K562 (cell line): ENCODE results near the gene MALAT1. TPM values are rescaled to one million over a fixed set of nuclear protein-coding genes. Genes with fewer than 3 reads are reported as not detected.
A peak's percentile ranks its signal among the peaks of the same experiment; 100 is the strongest.

ENCODE experiments used
- CTBP1 ChIP-seq: fragments of 450-650 bp; IDR thresholded peaks from 2 replicates; pipeline ENCODE4 v1.6.1; 2016; ENCODE audit warnings: borderline replicate concordance
- CTCF ChIP-seq, 3 experiments: IDR thresholded peaks in 2 of 3; conservative IDR thresholded peaks in 1 of 3; 2 replicates each; pipeline ENCODE4 v1.5.1; 2011 to 2012; ENCODE audit warnings: low read length in 3 of 3, mild to moderate bottlenecking in 3 of 3, control low read depth in 2 of 3, improper control_type of control experiment in 1 of 3, inconsistent platforms in 1 of 3, low read depth in 1 of 3, mixed read lengths in 1 of 3, moderate library complexity in 1 of 3; ENCODE audit not compliant: insufficient read depth in 2 of 3
- DNMT1 ChIP-seq: fragments of 450-650 bp; IDR thresholded peaks from 2 replicates; pipeline ENCODE4 v1.6.1; 2016; ENCODE audit warnings: antibody characterized with exemption, mild to moderate bottlenecking
- ESRRA ChIP-seq: fragments of 450-650 bp; IDR thresholded peaks from 2 replicates; pipeline ENCODE4 v1.6.1; 2014; ENCODE audit warnings: low read depth, mild to moderate bottlenecking, moderate library complexity, borderline replicate concordance
- HNRNPLL ChIP-seq: fragments of 200-400 bp; formaldehyde crosslinking; IDR thresholded peaks from 2 replicates; pipeline ENCODE4 v1.6.1; 2017; ENCODE audit warnings: low read length, low read depth, mild to moderate bottlenecking; ENCODE audit not compliant: poor library complexity, severe bottlenecking
- NFE2 ChIP-seq: IDR thresholded peaks from 2 replicates; pipeline ENCODE4 v1.6.1; 2014; ENCODE audit warnings: antibody characterized with exemption, low read depth
- NR2C1 ChIP-seq, 2 experiments: fragments of 450-650 bp; IDR thresholded peaks; 2 replicates each; pipeline ENCODE4 v1.6.1; 2017; ENCODE audit warnings: mild to moderate bottlenecking in 2 of 2, antibody characterized with exemption in 1 of 2, inconsistent platforms in 1 of 2, missing compliant biosample characterization in 1 of 2, missing genetic modification characterization in 1 of 2
- NR4A1 ChIP-seq, 2 experiments: fragments of 250-450 bp in 1 of 2; fragments of 450-650 bp in 1 of 2; sonication (Bioruptor Pico) in 1 of 2; IDR thresholded peaks; 2 replicates each; pipeline versions ENCODE4 v1.4.0 to v1.6.1; 2016 to 2020; ENCODE audit warnings: mild to moderate bottlenecking in 2 of 2, missing compliant biosample characterization in 1 of 2, missing genetic modification characterization in 1 of 2, moderate library complexity in 1 of 2
- POLR2A ChIP-seq: fragments of 450-650 bp; conservative IDR thresholded peaks from 2 replicates; pipeline ENCODE4 v1.6.1; 2016
- POU5F1 ChIP-seq: fragments of 150-350 bp; IDR thresholded peaks from 2 replicates; pipeline ENCODE4 v1.6.1; 2014; ENCODE audit warnings: borderline replicate concordance, low read length, low read depth, mild to moderate bottlenecking; ENCODE audit not compliant: partially characterized antibody
- STAG1 ChIP-seq: sonication (generic); formaldehyde crosslinking; IDR thresholded peaks from 2 replicates; pipeline ENCODE4 v1.5.0; 2020; ENCODE audit warnings: missing genetic modification reagents, borderline replicate concordance
- USF2 ChIP-seq: sonication (generic); formaldehyde crosslinking; IDR thresholded peaks from 2 replicates; pipeline ENCODE4 v1.5.0; 2020; ENCODE audit warnings: missing genetic modification reagents
- ZKSCAN1 ChIP-seq: fragments of 150-350 bp; IDR thresholded peaks from 2 replicates; pipeline ENCODE4 v1.6.1; 2016; ENCODE audit warnings: low read depth, low read length
- ZNF407 ChIP-seq: fragments of 450-650 bp; IDR thresholded peaks from 2 replicates; pipeline ENCODE4 v1.6.1; 2016; ENCODE audit warnings: low read depth
- ZNF644 ChIP-seq: fragments of 200-800 bp; sonication (Bioruptor generic); IDR thresholded peaks from 2 replicates; pipeline ENCODE4 v1.6.1; 2016; ENCODE audit warnings: low read depth, missing genetic modification characterization, missing compliant biosample characterization
- polyA plus RNA-seq, 8 experiments: library from polyadenylated mRNA; depleted of rRNA in 4 of 8; stranded (reverse) in 5 of 8; unstranded in 3 of 8; fragments of >200 nt; fragmentation: Nextera tagmentation in 2 of 8; fragmentation: Illumina TruSeq in 1 of 8; extraction: Ambion mirVana in 2 of 8; extraction: Trizol in 1 of 8; gene quantifications; 2 replicates each; pipeline versions ENCODE4 v1.2.1 to v1.2.3, GENCODE V29; 2011 to 2014; ENCODE audit warnings: inconsistent platforms in 1 of 8, missing spikeins in 1 of 8
- total RNA-seq, 7 experiments: library from RNA; depleted of rRNA in 6 of 7; stranded (reverse); fragments of >200 nt in 6 of 7; fragmentation: Illumina TruSeq in 2 of 7; extraction: Trizol in 2 of 7; gene quantifications; 2 replicates each; pipeline versions ENCODE4 v1.2.1 to v1.2.3, GENCODE V29; 2011 to 2021; ENCODE audit warnings: low replicate concordance in 1 of 7

MALAT1 gene
- total and polyA plus RNA-seq, 9 of the 15 experiments (the other 6 are each of a cell fraction or from before 2014, with no cell fraction given) = 363 to 8,715 (median 2,351) TPM

GRCh38 chr11:65497141-65498041 is 1.5 kb upstream of the MALAT1 start (continued):
- TF ChIP-seq ZNF644 (tag) (peak; percentile 48; the same call in 1 of the 2 replicates), CTBP1 (peak; percentile 92), POU5F1 (no peak), CTCF (IDR thresholded peaks at IDR 0.05 in 2 of 3, conservative IDR thresholded peaks at IDR 0.05 in 1 of 3; ENCODE audit: insufficient read depth in 2 of 3, low read depth in 1 of 3, low read length in 3 of 3) (peak in 1 of 3 experiments; percentile 5; a peak in 1 of 6 replicates), NR4A1 (CRISPR knock-in tag; IDR thresholded peaks at IDR 0.05) (no peak), NR4A1 (tag; IDR thresholded peaks at IDR 0.05) (no peak), DNMT1 (no peak; the same call in 1 of the 2 replicates), NR2C1 (IDR thresholded peaks at IDR 0.05) (no peak), NR2C1 (tag; IDR thresholded peaks at IDR 0.05) (no peak; the same call in 1 of the 2 replicates), USF2 (CRISPR knock-in tag) (peak; percentile 43; the same call in 1 of the 2 replicates), HNRNPLL (peak; percentile 90), NFE2 (peak; percentile 74), ZKSCAN1 (0 out of 2 replicates have a peak, but pooled peaks have one; percentile 81), ZNF407 (no peak), ESRRA (peak; percentile 77; the same call in 1 of the 2 replicates), STAG1 (CRISPR knock-in tag) (no peak), POLR2A (peak; percentile 82)
